Esophagus muscularis mucosa (tissue), 4 donors: ENCODE measurements around the gene B3GLCT.

ENCODE experiments used
- CTCF ChIP-seq, 3 experiments: fragments of 200-600 bp in 2 of 3; fragments of 450-650 bp in 1 of 3; sonication (generic) in 2 of 3; IDR thresholded peaks; one replicate each; pipeline ENCODE4 v1.5.1; 2017 to 2019; ENCODE audit warnings: antibody characterized with exemption in 3 of 3, mild to moderate bottlenecking in 2 of 3, moderate library complexity in 1 of 3
- EP300 ChIP-seq: sonication (generic); formaldehyde crosslinking; IDR thresholded peaks from one replicate; pipeline ENCODE4 v1.6.1; 2017; ENCODE audit warnings: antibody characterized with exemption
- POLR2A ChIP-seq: fragments of 450-650 bp; IDR thresholded peaks from one replicate; pipeline ENCODE4 v1.6.1; 2017; ENCODE audit warnings: antibody characterized with exemption, moderate library complexity, mild to moderate bottlenecking, low read depth
- POLR2AphosphoS5 ChIP-seq, 2 donors: sonication (generic); formaldehyde crosslinking; IDR thresholded peaks; one replicate each; pipeline ENCODE4 v1.6.1; 2017; ENCODE audit warnings: antibody characterized with exemption in 2 of 2

- TF ChIP-seq EP300 (no peak), CTCF (IDR thresholded peaks at IDR 0.05) (no peak), POLR2AphosphoS5 (IDR thresholded peaks at IDR 0.05) (no peak), POLR2A (no peak)
These were observed 25.8 kb upstream of the B3GLCT start for GRCh38 chr13:31174018-31174417.
